ENCODE measurements around the gene FANCC.

The FANCC gene

DNA sequence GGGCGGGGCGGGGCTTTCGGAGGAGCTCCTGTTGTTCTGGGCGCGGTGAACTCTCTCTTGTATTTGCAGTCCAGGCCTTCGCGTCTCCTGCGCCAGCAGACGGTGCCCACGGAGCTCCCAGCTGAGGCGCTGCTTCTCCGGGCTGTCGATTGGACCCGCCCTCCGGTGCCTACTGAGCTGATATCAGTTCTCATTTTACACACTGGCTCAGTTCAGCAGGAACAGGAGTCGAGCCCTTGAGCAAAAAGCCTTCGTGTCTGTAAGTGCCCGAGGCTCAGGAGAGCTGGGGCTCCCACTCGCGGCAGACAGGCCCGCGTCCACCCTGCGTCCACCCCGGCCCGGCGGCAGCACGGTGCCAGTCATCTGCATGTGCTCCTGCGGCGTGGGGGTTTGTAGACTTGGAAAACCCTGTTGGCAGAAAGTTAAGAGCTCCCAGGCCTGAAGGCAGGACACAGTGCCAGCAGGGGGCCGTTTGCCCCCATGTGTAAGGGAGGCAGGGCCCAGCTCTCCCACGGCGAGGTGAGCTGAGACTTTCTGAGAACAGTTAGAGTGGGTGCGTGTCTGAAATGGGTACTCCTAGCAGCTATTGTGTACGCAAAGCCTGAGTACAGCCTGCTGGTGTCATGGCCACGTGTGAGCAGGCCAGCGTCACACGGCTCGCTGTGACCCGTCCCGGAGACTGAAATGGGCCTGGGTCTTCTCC, 231.5 kb downstream of the FANCC start:
- H3K36me3 ChIP-seq (ENCODE audit: control insufficient read depth in 2 of 2, insufficient read depth in 2 of 2, low read length in 2 of 2) = peaks cover 37 to 42% of the 10 kb centered on the region in 2 donors
- H3K9me3 ChIP-seq (ENCODE audit: control insufficient read depth in 2 of 2, low read length in 2 of 2) = no peaks in the 10 kb centered on the region
- no peaks in the 10 kb centered on the region for H3K27me3 ChIP-seq (ENCODE audit: control insufficient read depth in 2 of 2, insufficient read depth in 2 of 2, low read length in 2 of 2)
- peaks cover 16 to 18% of the 10 kb centered on the region in 2 donors for H3K4me1 ChIP-seq (ENCODE audit: control insufficient read depth in 2 of 2, insufficient read depth in 2 of 2, low read length in 2 of 2)
- no peak overlapping the region for H3K4me3 ChIP-seq (ENCODE audit: low read length in 2 of 2)
- H3K27ac ChIP-seq (ENCODE audit: low read depth in 2 of 2, low read length in 2 of 2) = peak overlapping the region in 1 of 2 donors; percentile 38
- H3K9ac ChIP-seq (ENCODE audit: low read depth in 1 of 2, low read length in 2 of 2) = no peak overlapping the region

DNA sequence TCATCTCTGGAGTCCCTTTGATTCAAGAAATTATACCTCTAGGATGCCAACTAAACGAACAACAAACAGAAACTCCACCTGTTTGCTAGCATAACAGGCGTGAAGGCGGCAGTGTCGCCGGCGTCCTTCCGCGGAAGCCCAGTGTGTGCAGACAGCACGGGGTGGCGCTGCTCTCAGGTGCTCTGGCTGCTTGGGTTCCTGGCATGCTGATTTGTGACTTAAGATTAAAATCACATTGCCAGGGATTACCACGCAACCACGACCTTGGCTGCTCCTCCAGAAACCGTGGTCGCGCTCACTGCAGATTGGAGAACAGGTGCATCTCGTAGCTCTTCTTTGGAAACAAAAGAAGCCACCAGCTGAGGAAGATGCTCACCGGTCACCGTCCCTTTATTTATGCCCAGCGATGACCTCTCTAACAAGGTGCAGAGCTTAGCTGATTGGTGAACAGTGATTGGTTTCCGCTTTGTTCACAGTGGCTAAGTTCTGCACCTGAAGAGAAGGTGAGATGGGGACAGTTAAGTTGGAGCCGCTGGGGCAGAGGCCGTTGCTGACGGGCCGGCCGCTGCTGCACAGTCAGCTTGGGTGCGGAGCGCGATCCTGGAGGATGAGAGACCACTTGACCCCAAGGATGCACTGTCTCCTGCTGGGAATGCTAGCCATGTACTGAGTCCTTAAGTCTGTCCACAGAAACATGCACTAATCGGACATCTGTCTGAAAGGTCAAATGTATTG, 232.3 kb downstream of the FANCC start:
- H3K36me3 ChIP-seq (ENCODE audit: control insufficient read depth in 2 of 2, insufficient read depth in 2 of 2, low read length in 2 of 2) = peaks cover 43 to 49% of the 10 kb centered on the region in 2 donors
- no peak overlapping the region for H3K9ac ChIP-seq (ENCODE audit: low read depth in 1 of 2, low read length in 2 of 2)
- peaks cover 8 to 11% of the 10 kb centered on the region in 2 donors for H3K4me1 ChIP-seq (ENCODE audit: control insufficient read depth in 2 of 2, insufficient read depth in 2 of 2, low read length in 2 of 2)
- no peaks in the 10 kb centered on the region for H3K9me3 ChIP-seq (ENCODE audit: control insufficient read depth in 2 of 2, low read length in 2 of 2)
- no peak overlapping the region for H3K4me3 ChIP-seq (ENCODE audit: low read length in 2 of 2)
- H3K27me3 ChIP-seq (ENCODE audit: control insufficient read depth in 2 of 2, insufficient read depth in 2 of 2, low read length in 2 of 2) = no peaks in the 10 kb centered on the region
- H3K27ac ChIP-seq (ENCODE audit: low read depth in 2 of 2, low read length in 2 of 2) = peak overlapping the region in 1 of 2 donors; percentile 38

DNA sequence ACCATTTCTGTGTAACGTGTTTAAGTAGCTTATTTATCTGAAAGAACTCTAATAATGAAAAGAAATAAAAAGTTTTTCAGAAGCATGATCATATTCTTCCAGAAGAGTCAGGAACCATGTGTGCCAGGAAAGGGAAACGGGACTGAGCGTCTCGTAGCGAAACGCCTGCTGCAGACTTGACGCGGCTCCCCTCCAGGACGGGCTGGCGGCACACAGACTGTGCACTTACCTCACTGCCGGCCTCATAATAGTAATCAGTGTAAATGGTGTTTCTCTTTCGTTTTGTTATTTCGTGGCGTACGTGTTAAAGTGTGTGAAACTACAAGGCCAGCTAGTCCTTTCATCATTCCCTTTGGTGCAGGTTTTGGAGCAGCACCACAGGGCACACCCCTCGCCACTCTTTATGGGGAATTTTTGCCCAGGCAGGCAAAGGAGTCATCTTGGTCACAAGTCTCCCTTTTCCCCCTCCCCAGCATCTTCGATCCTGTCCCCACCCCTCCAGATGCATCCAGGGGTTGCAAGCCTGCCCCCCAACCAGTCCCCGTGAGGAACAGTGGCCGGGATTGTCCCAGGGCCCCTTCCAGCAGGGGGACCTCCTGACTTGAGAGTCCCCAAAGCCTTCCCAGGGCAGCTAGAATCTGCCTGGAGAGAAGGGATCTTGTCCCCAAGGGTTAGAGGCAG, 233.1 kb downstream of the FANCC start:
- no peaks in the 10 kb centered on the region for H3K9me3 ChIP-seq (ENCODE audit: control insufficient read depth in 2 of 2, low read length in 2 of 2)
- peak overlapping the region; percentile 27 for H3K27ac ChIP-seq (ENCODE audit: low read depth in 2 of 2, low read length in 2 of 2)
- H3K27me3 ChIP-seq (ENCODE audit: control insufficient read depth in 2 of 2, insufficient read depth in 2 of 2, low read length in 2 of 2) = no peaks in the 10 kb centered on the region
- no peak overlapping the region for H3K9ac ChIP-seq (ENCODE audit: low read depth in 1 of 2, low read length in 2 of 2)
- H3K4me1 ChIP-seq (ENCODE audit: control insufficient read depth in 2 of 2, insufficient read depth in 2 of 2, low read length in 2 of 2) = peaks cover 3 to 5% of the 10 kb centered on the region in 2 donors
- peaks cover 43 to 49% of the 10 kb centered on the region in 2 donors for H3K36me3 ChIP-seq (ENCODE audit: control insufficient read depth in 2 of 2, insufficient read depth in 2 of 2, low read length in 2 of 2)
- no peak overlapping the region for H3K4me3 ChIP-seq (ENCODE audit: low read length in 2 of 2)

DNA sequence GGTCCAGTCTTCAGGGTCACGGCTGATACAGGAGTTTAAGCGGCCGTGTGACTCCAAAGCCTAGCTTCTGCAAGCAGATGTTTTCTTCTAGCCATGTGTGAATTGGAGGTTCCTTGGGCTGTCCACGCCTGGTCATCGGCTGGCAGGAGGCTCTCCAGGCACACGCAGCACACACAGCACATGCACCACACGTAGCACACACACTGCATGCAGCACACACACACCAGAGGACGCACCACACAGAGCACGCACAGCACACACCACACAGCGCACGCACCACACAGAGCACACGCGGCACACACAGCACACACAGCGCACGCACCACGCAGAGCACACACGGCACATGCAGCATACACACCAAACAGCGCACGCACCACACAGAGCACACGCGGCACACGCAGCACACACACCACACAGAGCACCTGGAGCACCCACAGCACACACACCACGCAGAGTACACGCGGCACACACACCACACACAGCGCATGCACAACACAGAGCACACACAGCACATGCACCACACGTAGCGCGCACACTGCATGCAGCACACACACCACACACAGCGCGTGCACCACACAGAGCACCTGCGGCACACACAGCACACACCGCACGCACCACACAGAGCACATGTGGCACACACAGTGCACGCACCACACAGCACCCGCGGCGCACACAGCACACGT, 234.3 kb downstream of the FANCC start:
- peaks cover 40 to 49% of the 10 kb centered on the region in 2 donors for H3K36me3 ChIP-seq (ENCODE audit: control insufficient read depth in 2 of 2, insufficient read depth in 2 of 2, low read length in 2 of 2)

DNA sequence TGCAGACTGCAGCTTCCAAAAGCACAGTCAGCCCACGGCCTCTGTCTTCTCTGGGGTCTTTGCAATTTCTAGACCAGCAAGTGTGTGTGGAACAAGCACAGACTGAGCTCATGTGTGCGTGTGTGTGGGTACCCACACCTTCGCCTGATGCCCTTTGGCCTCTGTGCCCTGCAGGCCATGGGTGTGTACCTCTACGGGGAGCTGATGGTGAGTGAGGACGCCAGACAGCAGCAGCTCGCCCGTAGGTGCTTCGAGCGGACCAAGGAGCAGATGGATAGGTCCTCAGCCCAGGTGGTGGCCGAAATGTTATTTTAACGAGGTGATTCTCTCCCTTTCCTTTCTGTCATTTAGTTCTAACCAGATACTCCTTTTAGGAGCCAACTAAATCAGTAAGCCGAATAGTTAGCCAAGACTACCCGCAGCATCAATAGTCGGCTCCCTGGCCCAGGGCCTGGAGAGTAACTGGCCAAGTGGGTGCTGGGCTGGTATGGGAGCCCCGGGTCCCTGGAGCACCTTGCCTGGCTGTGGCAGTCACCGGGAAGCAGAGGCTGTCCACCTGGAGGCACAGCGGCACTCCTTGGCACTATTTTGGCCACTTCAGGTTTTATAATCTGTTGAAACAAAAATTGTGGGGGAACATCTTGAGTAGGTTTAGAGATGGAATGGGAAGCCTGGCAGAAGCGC, 235.0 kb downstream of the FANCC start:
- peak overlapping the region; percentile 1 to 15 for H3K27ac ChIP-seq (ENCODE audit: low read depth in 2 of 2, low read length in 2 of 2)
- peaks cover 40 to 49% of the 10 kb centered on the region in 2 donors for H3K36me3 ChIP-seq (ENCODE audit: control insufficient read depth in 2 of 2, insufficient read depth in 2 of 2, low read length in 2 of 2)
- H3K4me1 ChIP-seq (ENCODE audit: control insufficient read depth in 2 of 2, insufficient read depth in 2 of 2, low read length in 2 of 2) = peaks cover 10 to 11% of the 10 kb centered on the region in 2 donors
- no peaks in the 10 kb centered on the region for H3K27me3 ChIP-seq (ENCODE audit: control insufficient read depth in 2 of 2, insufficient read depth in 2 of 2, low read length in 2 of 2)
- no peaks in the 10 kb centered on the region for H3K9me3 ChIP-seq (ENCODE audit: control insufficient read depth in 2 of 2, low read length in 2 of 2)
- no peak overlapping the region for H3K9ac ChIP-seq (ENCODE audit: low read depth in 1 of 2, low read length in 2 of 2)
- H3K4me3 ChIP-seq (ENCODE audit: low read length in 2 of 2) = no peak overlapping the region

More for the DNA sequence above, 234.3 kb downstream of the FANCC start:
- no peak overlapping the region for H3K4me3 ChIP-seq (ENCODE audit: low read length in 2 of 2)
- H3K4me1 ChIP-seq (ENCODE audit: control insufficient read depth in 2 of 2, insufficient read depth in 2 of 2, low read length in 2 of 2) = peaks cover 7 to 11% of the 10 kb centered on the region in 2 donors
- no peaks in the 10 kb centered on the region for H3K27me3 ChIP-seq (ENCODE audit: control insufficient read depth in 2 of 2, insufficient read depth in 2 of 2, low read length in 2 of 2)
- no peak overlapping the region for H3K9ac ChIP-seq (ENCODE audit: low read depth in 1 of 2, low read length in 2 of 2)
- no peaks in the 10 kb centered on the region for H3K9me3 ChIP-seq (ENCODE audit: control insufficient read depth in 2 of 2, low read length in 2 of 2)
- peak overlapping the region; percentile 11 to 12 for H3K27ac ChIP-seq (ENCODE audit: low read depth in 2 of 2, low read length in 2 of 2)

DNA sequence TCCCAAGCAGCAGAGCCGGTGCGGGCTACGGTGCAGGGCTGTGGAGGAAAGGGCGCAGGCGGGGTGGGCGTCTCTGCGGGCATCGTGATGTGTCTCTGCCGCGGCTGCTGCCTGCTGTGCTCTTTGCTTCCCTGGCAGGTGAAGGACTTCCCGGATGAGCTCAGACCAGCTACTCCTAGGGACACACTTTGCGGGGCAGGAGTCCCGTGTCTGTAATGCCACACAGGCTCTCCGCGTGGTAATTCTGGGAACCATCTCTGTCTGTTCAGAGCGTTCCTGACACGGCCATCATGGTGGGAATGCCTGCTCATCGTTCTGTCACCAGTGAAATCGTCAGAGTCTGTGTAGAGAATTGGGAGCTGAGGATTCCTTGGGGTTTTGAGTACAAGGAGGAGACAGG, 235.5 kb downstream of the FANCC start:
- no peaks in the 10 kb centered on the region for H3K9me3 ChIP-seq (ENCODE audit: control insufficient read depth in 2 of 2, low read length in 2 of 2)
- peaks cover 40 to 49% of the 10 kb centered on the region in 2 donors for H3K36me3 ChIP-seq (ENCODE audit: control insufficient read depth in 2 of 2, insufficient read depth in 2 of 2, low read length in 2 of 2)
- H3K27me3 ChIP-seq (ENCODE audit: control insufficient read depth in 2 of 2, insufficient read depth in 2 of 2, low read length in 2 of 2) = no peaks in the 10 kb centered on the region
- H3K27ac ChIP-seq (ENCODE audit: low read depth in 2 of 2, low read length in 2 of 2) = peak overlapping the region in 1 of 2 donors; percentile 1
- no peak overlapping the region for H3K4me3 ChIP-seq (ENCODE audit: low read length in 2 of 2)
- H3K4me1 ChIP-seq (ENCODE audit: control insufficient read depth in 2 of 2, insufficient read depth in 2 of 2, low read length in 2 of 2) = peaks cover 12 to 13% of the 10 kb centered on the region in 2 donors
- H3K9ac ChIP-seq (ENCODE audit: low read depth in 1 of 2, low read length in 2 of 2) = no peak overlapping the region

DNA sequence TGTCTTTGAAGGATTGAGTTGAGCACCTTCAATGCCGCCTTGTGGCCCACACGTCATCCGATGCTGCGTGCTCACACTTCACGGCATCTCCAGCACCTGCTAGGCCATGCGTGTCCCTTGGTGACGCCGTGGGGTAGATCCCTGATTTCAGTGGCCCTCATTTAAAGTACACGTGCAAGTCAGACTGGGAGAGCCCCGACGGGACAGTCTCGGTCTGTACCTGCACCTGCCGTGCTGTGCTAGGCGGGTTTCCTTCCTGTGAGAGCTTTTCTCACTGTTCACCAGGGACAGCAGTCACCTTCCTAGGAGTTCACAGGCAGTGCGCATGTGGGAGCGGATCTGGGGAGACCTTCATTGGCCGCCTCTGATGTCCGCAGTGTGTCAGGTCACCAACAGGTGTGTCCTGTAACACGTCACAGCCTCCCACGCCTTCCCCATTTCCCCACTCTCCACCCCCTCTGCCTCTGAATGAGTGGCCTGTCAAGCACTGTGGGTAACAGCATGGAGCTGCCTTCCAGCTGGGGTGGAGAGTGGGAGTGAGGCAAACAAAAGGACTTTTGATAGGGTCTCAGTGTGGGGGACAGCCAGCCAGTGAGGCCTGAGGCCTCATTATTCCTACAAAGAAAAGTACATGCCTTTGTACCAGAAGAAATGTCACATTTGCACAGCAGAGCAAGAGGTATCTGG, 236.4 kb downstream of the FANCC start:
- no peak overlapping the region for H3K27ac ChIP-seq (ENCODE audit: low read depth in 2 of 2, low read length in 2 of 2)
- H3K4me1 ChIP-seq (ENCODE audit: control insufficient read depth in 2 of 2, insufficient read depth in 2 of 2, low read length in 2 of 2) = peaks cover 15 to 19% of the 10 kb centered on the region in 2 donors
- H3K27me3 ChIP-seq (ENCODE audit: control insufficient read depth in 2 of 2, insufficient read depth in 2 of 2, low read length in 2 of 2) = no peaks in the 10 kb centered on the region
- no peak overlapping the region for H3K4me3 ChIP-seq (ENCODE audit: low read length in 2 of 2)
- H3K9me3 ChIP-seq (ENCODE audit: control insufficient read depth in 2 of 2, low read length in 2 of 2) = no peaks in the 10 kb centered on the region
- H3K9ac ChIP-seq (ENCODE audit: low read depth in 1 of 2, low read length in 2 of 2) = no peak overlapping the region
- peaks cover 36 to 45% of the 10 kb centered on the region in 2 donors for H3K36me3 ChIP-seq (ENCODE audit: control insufficient read depth in 2 of 2, insufficient read depth in 2 of 2, low read length in 2 of 2)

DNA sequence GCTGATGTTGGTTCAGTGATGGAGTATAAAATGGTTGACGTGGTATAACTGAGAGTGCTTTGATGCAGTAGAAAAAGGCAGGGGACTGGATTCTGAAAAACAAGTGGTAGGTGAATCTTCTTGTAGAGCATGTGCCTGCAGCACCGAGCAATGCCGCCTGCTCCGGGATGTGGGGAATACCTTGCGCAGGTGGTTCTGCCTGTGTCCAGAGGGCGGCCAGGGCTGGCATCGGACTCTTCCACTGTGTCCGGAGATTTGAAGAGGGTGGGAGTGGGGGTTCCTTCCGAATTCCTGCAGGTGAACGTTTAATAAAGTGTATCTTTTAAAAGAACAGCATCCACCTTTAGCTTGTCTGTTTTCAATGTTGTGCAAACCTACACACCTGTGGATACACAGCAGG, 238.0 kb downstream of the FANCC start:
- Histone ChIP-seq H3K36me3 (ENCODE audit: control insufficient read depth in 2 of 2, insufficient read depth in 2 of 2, low read length in 2 of 2) (peaks cover 24 to 37% of the 10 kb centered on the region in 2 donors), H3K27ac (ENCODE audit: low read depth in 2 of 2, low read length in 2 of 2) (no peak overlapping the region), H3K4me3 (ENCODE audit: low read length in 2 of 2) (no peak overlapping the region), H3K27me3 (ENCODE audit: control insufficient read depth in 2 of 2, insufficient read depth in 2 of 2, low read length in 2 of 2) (no peaks in the 10 kb centered on the region), H3K9ac (ENCODE audit: low read depth in 1 of 2, low read length in 2 of 2) (no peak overlapping the region), H3K4me1 (ENCODE audit: control insufficient read depth in 2 of 2, insufficient read depth in 2 of 2, low read length in 2 of 2) (peaks cover 19 to 23% of the 10 kb centered on the region in 2 donors), H3K9me3 (ENCODE audit: control insufficient read depth in 2 of 2, low read length in 2 of 2) (no peaks in the 10 kb centered on the region)

DNA sequence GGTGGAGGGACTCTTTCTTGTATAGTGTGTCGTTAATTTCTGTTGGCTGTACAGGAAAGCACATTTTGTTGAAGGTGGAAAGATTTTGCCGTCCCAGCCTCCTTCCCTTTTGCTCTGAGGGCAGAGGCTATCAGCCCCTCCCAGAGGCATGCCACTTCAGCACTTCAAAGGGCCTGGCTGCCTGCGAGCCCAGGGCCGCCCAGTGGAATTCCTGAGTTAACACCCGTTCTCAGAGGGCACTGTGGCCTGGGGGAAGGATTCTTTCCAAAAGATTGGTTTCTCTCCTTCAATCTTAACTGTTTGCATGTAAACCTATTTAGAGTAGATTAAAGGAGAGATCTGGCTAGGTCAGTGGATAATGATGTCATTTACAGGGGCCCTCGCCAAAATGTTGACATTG, 238.6 kb downstream of the FANCC start:
- peaks cover 22 to 26% of the 10 kb centered on the region in 2 donors for H3K4me1 ChIP-seq (ENCODE audit: control insufficient read depth in 2 of 2, insufficient read depth in 2 of 2, low read length in 2 of 2)
- H3K4me3 ChIP-seq (ENCODE audit: low read length in 2 of 2) = no peak overlapping the region
- H3K27me3 ChIP-seq (ENCODE audit: control insufficient read depth in 2 of 2, insufficient read depth in 2 of 2, low read length in 2 of 2) = no peaks in the 10 kb centered on the region
- no peak overlapping the region for H3K9ac ChIP-seq (ENCODE audit: low read depth in 1 of 2, low read length in 2 of 2)
- no peaks in the 10 kb centered on the region for H3K9me3 ChIP-seq (ENCODE audit: control insufficient read depth in 2 of 2, low read length in 2 of 2)
- peaks cover 24 to 38% of the 10 kb centered on the region in 2 donors for H3K36me3 ChIP-seq (ENCODE audit: control insufficient read depth in 2 of 2, insufficient read depth in 2 of 2, low read length in 2 of 2)
- peak overlapping the region in 1 of 2 donors; percentile 61 for H3K27ac ChIP-seq (ENCODE audit: low read depth in 2 of 2, low read length in 2 of 2)

All from mucosa of rectum (tissue), 2 donors.